H9 (cell line): ENCODE measurements around the gene USP43. TPM values are rescaled to one million over a fixed set of nuclear protein-coding genes. Genes with fewer than 3 reads are reported as not detected.

ENCODE experiments used
- DNase-seq: peaks from one replicate; pipeline ENCODE4 v3.0.0-alpha.2; 2017
- H2AFZ ChIP-seq: one replicate; pipeline ENCODE4 v1.6.1; 2013; ENCODE audit warnings: mild to moderate bottlenecking, low read length, control low read depth, moderate library complexity
- H2AK5ac ChIP-seq: 2 replicates; pipeline ENCODE4 v1.6.1; 2013; ENCODE audit warnings: low read length, control low read depth, mixed read lengths; ENCODE audit not compliant: insufficient read length
- H2BK120ac ChIP-seq: one replicate; pipeline ENCODE4 v1.6.1; 2013; ENCODE audit warnings: low read depth, mild to moderate bottlenecking, low read length, control low read depth, inconsistent platforms; ENCODE audit not compliant: poor library complexity, severe bottlenecking
- H2BK12ac ChIP-seq: 2 replicates; pipeline ENCODE4 v1.6.1; 2013; ENCODE audit warnings: low read length, control low read depth, mixed read lengths, low read depth; ENCODE audit not compliant: insufficient read length
- H2BK15ac ChIP-seq: 2 replicates; pipeline ENCODE4 v1.6.1; 2013; ENCODE audit warnings: low read depth, low read length, control low read depth
- H2BK20ac ChIP-seq: one replicate; pipeline ENCODE4 v1.6.1; 2013; ENCODE audit warnings: low read depth, mild to moderate bottlenecking, low read length, control low read depth, inconsistent platforms; ENCODE audit not compliant: poor library complexity, severe bottlenecking
- H2BK5ac ChIP-seq: 2 replicates; pipeline ENCODE4 v1.6.1; 2013; ENCODE audit warnings: low read length, control low read depth, mixed read lengths; ENCODE audit not compliant: insufficient read length
- H3K14ac ChIP-seq: 2 replicates; pipeline ENCODE4 v1.6.1; 2013; ENCODE audit warnings: low read length, control low read depth; ENCODE audit not compliant: insufficient read depth
- H3K18ac ChIP-seq: 2 replicates; pipeline ENCODE4 v1.6.1; 2013; ENCODE audit warnings: low read depth, mild to moderate bottlenecking, mixed read lengths, low read length, control low read depth; ENCODE audit not compliant: insufficient read length
- H3K23ac ChIP-seq: 2 replicates; pipeline ENCODE4 v1.6.1; 2013; ENCODE audit warnings: low read length, control low read depth, mixed read lengths, low read depth; ENCODE audit not compliant: insufficient read length
- H3K23me2 ChIP-seq: 2 replicates; pipeline ENCODE4 v1.6.1; 2013; ENCODE audit warnings: low read depth, mild to moderate bottlenecking, mixed read lengths, low read length, control low read depth; ENCODE audit not compliant: insufficient read length, poor library complexity, severe bottlenecking
- H3K27ac ChIP-seq: 2 replicates; pipeline ENCODE4 v1.5.1; 2013; ENCODE audit warnings: low read length, control low read depth, mixed read lengths, low read depth; ENCODE audit not compliant: insufficient read length
- H3K27me3 ChIP-seq: 2 replicates; pipeline ENCODE4 v1.6.1; 2013; ENCODE audit warnings: low read length, control low read depth, inconsistent platforms; ENCODE audit not compliant: insufficient read depth
- H3K4ac ChIP-seq: 2 replicates; pipeline ENCODE4 v1.6.1; 2013; ENCODE audit warnings: low read depth, mild to moderate bottlenecking, control low read depth, inconsistent platforms, low read length, moderate library complexity
- H3K4me1 ChIP-seq: 2 replicates; pipeline ENCODE4 v1.6.1; 2013; ENCODE audit warnings: low read length, control low read depth, inconsistent platforms; ENCODE audit not compliant: insufficient read depth
- H3K4me2 ChIP-seq: 2 replicates; pipeline ENCODE4 v1.6.1; 2013; ENCODE audit warnings: low read length, control low read depth, mixed read lengths; ENCODE audit not compliant: insufficient read length, insufficient read depth
- H3K56ac ChIP-seq: 2 replicates; pipeline ENCODE4 v1.6.1; 2013; ENCODE audit warnings: low read depth, mild to moderate bottlenecking, mixed read lengths, low read length, control low read depth; ENCODE audit not compliant: insufficient read length
- H3K79me1 ChIP-seq: 2 replicates; pipeline ENCODE4 v1.6.1; 2013; ENCODE audit warnings: low read depth, mild to moderate bottlenecking, moderate library complexity, low read length, control low read depth, inconsistent platforms; ENCODE audit not compliant: insufficient read depth, poor library complexity, severe bottlenecking
- H3K79me2 ChIP-seq: 2 replicates; pipeline ENCODE4 v1.6.1; 2013; ENCODE audit warnings: low read length, control low read depth, inconsistent platforms; ENCODE audit not compliant: insufficient read depth
- H3K9ac ChIP-seq: 2 replicates; pipeline ENCODE4 v1.6.1; 2013; ENCODE audit warnings: low read length, control low read depth, mixed read lengths; ENCODE audit not compliant: insufficient read length; ENCODE audit errors: extremely low read depth
- H3K9me3 ChIP-seq: one replicate; pipeline ENCODE4 v1.6.1; 2013; ENCODE audit warnings: low read depth, low read length, inconsistent platforms; ENCODE audit not compliant: control insufficient read depth
- H3T11ph ChIP-seq: one replicate; pipeline ENCODE4 v1.6.1; 2013; ENCODE audit warnings: mild to moderate bottlenecking, low read length, control low read depth, inconsistent platforms
- H4K20me1 ChIP-seq: one replicate; pipeline ENCODE4 v1.6.1; 2013; ENCODE audit not compliant: control insufficient read depth, insufficient read length, insufficient read depth
- H4K5ac ChIP-seq: 2 replicates; pipeline ENCODE4 v1.6.1; 2013; ENCODE audit warnings: low read depth, mild to moderate bottlenecking, mixed read lengths, low read length, control low read depth; ENCODE audit not compliant: insufficient read length
- H4K8ac ChIP-seq: replicated peaks from 2 replicates; pipeline ENCODE4 v1.6.1; 2013; ENCODE audit warnings: low read length, control low read depth, mixed read lengths, low read depth; ENCODE audit not compliant: insufficient read length
- H4K91ac ChIP-seq: 2 replicates; pipeline ENCODE4 v1.6.1; 2013; ENCODE audit warnings: low read depth, mild to moderate bottlenecking, moderate library complexity, mixed read lengths, low read length, control low read depth; ENCODE audit not compliant: insufficient read length
- H3K27ac Mint-ChIP-seq, 3 experiments: 2 replicates in 2 of 3; 3 replicates in 1 of 3; pipeline ENCODE4 v1.8.0; 2020 to 2021; ENCODE audit warnings: mixed read lengths in 3 of 3, mild to moderate bottlenecking in 1 of 3, moderate library complexity in 1 of 3
- H3K27me3 Mint-ChIP-seq: 2 replicates; pipeline ENCODE4 v1.8.0; 2021; ENCODE audit warnings: low read depth, mild to moderate bottlenecking, moderate library complexity, mixed read lengths
- H3K36me3 Mint-ChIP-seq, 3 experiments: 2 replicates in 2 of 3; 3 replicates in 1 of 3; pipeline ENCODE4 v1.8.0; 2020 to 2021; ENCODE audit warnings: low read depth in 3 of 3, mixed read lengths in 3 of 3; ENCODE audit not compliant: insufficient read depth in 1 of 3
- H3K4me1 Mint-ChIP-seq, 2 experiments: 2 replicates each; pipeline ENCODE4 v1.8.0; 2020; ENCODE audit warnings: mixed read lengths in 2 of 2
- H3K4me3 Mint-ChIP-seq, 2 experiments: 2 replicates in 1 of 2; 3 replicates in 1 of 2; pipeline ENCODE4 v1.8.0; 2020 to 2021; ENCODE audit warnings: mild to moderate bottlenecking in 2 of 2, mixed read lengths in 2 of 2, moderate library complexity in 1 of 2
- H3K9me3 Mint-ChIP-seq, 2 experiments: 2 replicates in 1 of 2; 3 replicates in 1 of 2; pipeline ENCODE4 v1.8.0; 2020; ENCODE audit warnings: mild to moderate bottlenecking in 2 of 2, mixed read lengths in 2 of 2, moderate library complexity in 1 of 2
- CTCF ChIP-seq: fragments of 200-600 bp; sonication (generic); conservative IDR thresholded peaks from 3 replicates; pipeline ENCODE4 v1.8.0; 2021; ENCODE audit warnings: antibody characterized with exemption, mild to moderate bottlenecking
- WGBS: extraction: QIAGEN DNeasy Blood & Tissue Kit; methylation state at CpG from one replicate; pipeline ENCODE4 v1.1.7; 2013; ENCODE audit warnings: missing lambda C conversion rate, low lambda C conversion rate, mixed read lengths; ENCODE audit not compliant: insufficient read length; ENCODE audit errors: extremely low coverage; 5-methylcytosine and 5-hydroxymethylcytosine counted together
- total RNA-seq: library from RNA; stranded (reverse); gene quantifications from 2 replicates; pipeline ENCODE4 v1.2.1, GENCODE V29; 2021

Gene USP43
- total RNA-seq, 1 experiment from 2014 or later = 5.2 TPM

GRCh38 chr17:9728564-9728963 lies 83.2 kb downstream of the USP43 start:
- Histone ChIP-seq H3K9ac (no peak overlapping the region), H2BK15ac (no peak overlapping the region), H2BK5ac (no peak overlapping the region), H4K5ac (no peak overlapping the region), H4K91ac (no peak overlapping the region), H3K18ac (no peak overlapping the region), H2AK5ac (no peak overlapping the region), H3K27me3 (no peaks in the 10 kb centered on the region), H3K4ac (no peak overlapping the region), H2BK20ac (no peak overlapping the region), H3K27ac (no peak overlapping the region), H4K8ac (no peak overlapping the region), H3K4me1 (no peaks in the 10 kb centered on the region), H3K23me2 (no peaks in the 10 kb centered on the region), H2BK12ac (no peak overlapping the region), H3K79me1 (no peaks in the 10 kb centered on the region), H3K4me2 (no peak overlapping the region), H3K56ac (no peak overlapping the region), H3K79me2 (no peaks in the 10 kb centered on the region), H3K14ac (no peak overlapping the region), H3T11ph (no peak overlapping the region), H4K20me1 (no peaks in the 10 kb centered on the region), H3K23ac (no peak overlapping the region), H3K9me3 (no peaks in the 10 kb centered on the region), H2AFZ (no peak overlapping the region), H2BK120ac (no peak overlapping the region)
- Mint-ChIP-seq H3K27ac (no peak overlapping the region), H3K9me3 (peaks cover 6 to 11% of the 10 kb centered on the region in 2 experiments; a peak in 4 of 5 replicates), H3K4me3 (no peak overlapping the region), H3K36me3 (peaks cover 2 to 8% (median 4%) of the 10 kb centered on the region in 3 experiments), H3K27me3 (no peaks in the 10 kb centered on the region), H3K4me1 (peaks cover 0 to 4% of the 10 kb centered on the region in 2 experiments; a peak in 2 of 4 replicates)
- no CpG with 5 or more reads among the region's 12 CpGs for WGBS
- TF ChIP-seq CTCF = no peak
- no peak for DNase-seq
